SK-N-SH (cell line): ENCODE results near the gene TAS1R3.

Experiments
- RAD21 ChIP-seq: IDR thresholded peaks from 2 replicates; pipeline ENCODE4 v1.6.1; 2012; ENCODE audit warnings: mild to moderate bottlenecking, low read length
- TF ChIP-seq, protein P1 (sequence below): IDR thresholded peaks from 2 replicates; pipeline ENCODE4 v1.4.0; 2012; ENCODE audit warnings: low read depth, borderline replicate concordance
- TF ChIP-seq, protein P2 (sequence below): fragments of 150-350 bp; IDR thresholded peaks from 2 replicates; pipeline ENCODE4 v1.6.1; 2017; ENCODE audit warnings: antibody characterized with exemption, low read length, low read depth, borderline replicate concordance

- no peak for TF ChIP-seq RAD21
- TF ChIP-seq, protein P1, sequence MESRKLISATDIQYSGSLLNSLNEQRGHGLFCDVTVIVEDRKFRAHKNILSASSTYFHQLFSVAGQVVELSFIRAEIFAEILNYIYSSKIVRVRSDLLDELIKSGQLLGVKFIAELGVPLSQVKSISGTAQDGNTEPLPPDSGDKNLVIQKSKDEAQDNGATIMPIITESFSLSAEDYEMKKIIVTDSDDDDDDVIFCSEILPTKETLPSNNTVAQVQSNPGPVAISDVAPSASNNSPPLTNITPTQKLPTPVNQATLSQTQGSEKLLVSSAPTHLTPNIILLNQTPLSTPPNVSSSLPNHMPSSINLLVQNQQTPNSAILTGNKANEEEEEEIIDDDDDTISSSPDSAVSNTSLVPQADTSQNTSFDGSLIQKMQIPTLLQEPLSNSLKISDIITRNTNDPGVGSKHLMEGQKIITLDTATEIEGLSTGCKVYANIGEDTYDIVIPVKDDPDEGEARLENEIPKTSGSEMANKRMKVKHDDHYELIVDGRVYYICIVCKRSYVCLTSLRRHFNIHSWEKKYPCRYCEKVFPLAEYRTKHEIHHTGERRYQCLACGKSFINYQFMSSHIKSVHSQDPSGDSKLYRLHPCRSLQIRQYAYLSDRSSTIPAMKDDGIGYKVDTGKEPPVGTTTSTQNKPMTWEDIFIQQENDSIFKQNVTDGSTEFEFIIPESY = no peak
- TF ChIP-seq, protein P2, sequence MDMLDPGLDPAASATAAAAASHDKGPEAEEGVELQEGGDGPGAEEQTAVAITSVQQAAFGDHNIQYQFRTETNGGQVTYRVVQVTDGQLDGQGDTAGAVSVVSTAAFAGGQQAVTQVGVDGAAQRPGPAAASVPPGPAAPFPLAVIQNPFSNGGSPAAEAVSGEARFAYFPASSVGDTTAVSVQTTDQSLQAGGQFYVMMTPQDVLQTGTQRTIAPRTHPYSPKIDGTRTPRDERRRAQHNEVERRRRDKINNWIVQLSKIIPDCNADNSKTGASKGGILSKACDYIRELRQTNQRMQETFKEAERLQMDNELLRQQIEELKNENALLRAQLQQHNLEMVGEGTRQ = no peak
These were observed 17.6 kb downstream of the TAS1R3 start for GRCh38 chr1:1348420-1349255.
